Cardiac muscle cell (in vitro differentiated cells and primary cell): ENCODE measurements around the gene DAPK1. TPM values are rescaled to one million over a fixed set of nuclear protein-coding genes. Genes with fewer than 3 reads are reported as not detected.

ENCODE experiments used
- DNase-seq, 2 donors: peaks; one replicate each; pipeline versions ENCODE4 v3.0.0 to v3.0.0-alpha.2; 2010 to 2017; ENCODE audit warnings: low read depth in 1 of 2, low spot score in 1 of 2
- H3K27ac ChIP-seq: fragments of 200-600 bp; sonication (generic); 2 replicates; pipeline ENCODE4 v1.5.1; 2016
- H3K27me3 ChIP-seq: fragments of 200-600 bp; sonication (generic); 2 replicates; pipeline ENCODE4 v1.6.0; 2016; ENCODE audit warnings: control low read depth
- H3K36me3 ChIP-seq: fragments of 200-600 bp; sonication (generic); 2 replicates; pipeline ENCODE4 v1.5.1; 2016; ENCODE audit warnings: control low read depth
- H3K4me1 ChIP-seq: fragments of 200-600 bp; sonication (generic); 2 replicates; pipeline ENCODE4 v1.8.1; 2017; ENCODE audit warnings: low read depth, mild to moderate bottlenecking, mixed run types
- H3K4me3 ChIP-seq: fragments of 200-600 bp; sonication (generic); 2 replicates; pipeline ENCODE4 v1.5.1; 2016; ENCODE audit warnings: mild to moderate bottlenecking
- H3K9me3 ChIP-seq: fragments of 200-600 bp; sonication (generic); 2 replicates; pipeline ENCODE4 v1.5.1; 2017; ENCODE audit warnings: low read depth, mild to moderate bottlenecking, control low read depth
- CTCF ChIP-seq: IDR thresholded peaks from 2 replicates; pipeline ENCODE4 v1.5.1; 2012; ENCODE audit warnings: low read depth, mild to moderate bottlenecking, low read length
- polyA plus RNA-seq: library from polyadenylated mRNA; unstranded; fragments of >200 nt; fragmentation: Nextera tagmentation; extraction: Ambion mirVana; gene quantifications from 2 replicates; pipeline ENCODE4 v1.2.1, GENCODE V29; 2016
- total RNA-seq: library from RNA; depleted of rRNA; stranded (reverse); fragments of >200 nt; gene quantifications from 2 replicates; pipeline ENCODE4 v1.2.3, GENCODE V29; 2016

DAPK1 gene
- total and polyA plus RNA-seq, 2 experiments from 2014 or later, result 21.0 to 39.6 TPM

DNA sequence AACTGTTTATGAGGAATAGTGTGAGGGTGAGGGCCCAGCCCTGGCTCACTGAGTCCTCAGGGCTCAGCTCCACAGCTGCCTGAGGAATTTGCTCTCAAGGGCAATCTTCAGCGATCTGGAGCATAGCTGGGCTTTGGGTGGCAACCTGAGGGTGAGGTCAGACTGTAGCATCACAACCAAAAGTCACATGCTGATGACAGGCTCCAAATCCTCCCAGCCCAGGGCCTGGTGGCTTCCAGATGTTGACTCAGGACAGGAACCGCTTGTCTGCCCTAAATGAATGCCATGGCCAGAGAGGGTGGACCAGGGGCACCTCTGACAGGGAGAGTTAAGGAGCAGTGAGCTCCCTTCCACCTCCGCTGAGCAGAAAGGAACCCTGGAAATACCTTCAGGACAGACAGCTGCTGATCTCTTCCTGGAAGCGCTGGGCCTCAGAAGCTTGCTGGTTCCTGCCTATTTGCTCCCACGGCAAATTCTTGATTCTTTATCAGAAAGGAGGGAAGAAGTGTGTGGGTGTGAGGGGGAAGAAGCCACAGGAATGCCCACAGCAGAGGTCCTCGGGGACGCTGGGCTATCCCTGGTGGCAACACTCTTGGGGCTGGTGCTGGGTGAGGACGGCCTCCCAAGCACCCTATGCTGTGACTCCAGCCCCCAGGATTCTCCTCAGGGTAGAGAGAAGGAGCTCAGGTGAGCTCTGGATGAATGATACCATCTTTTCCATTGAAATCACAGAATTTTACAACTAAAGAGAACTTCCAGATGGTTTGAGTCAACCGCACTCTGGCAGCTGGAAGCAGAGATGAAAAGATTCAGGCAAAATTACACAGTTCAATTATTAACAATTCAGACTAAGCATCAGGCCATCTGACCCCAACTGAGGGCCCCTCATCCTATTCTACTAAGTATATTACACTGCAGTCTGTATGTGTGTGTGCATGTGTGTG, 214.5 kb downstream of the DAPK1 start:
- Histone ChIP-seq H3K9me3 (no peaks in the 10 kb centered on the region), H3K4me1 (no peaks in the 10 kb centered on the region), H3K4me3 (no peak overlapping the region), H3K36me3 (peaks cover 5% of the 10 kb centered on the region), H3K27me3 (no peaks in the 10 kb centered on the region), H3K27ac (no peak overlapping the region)
- peak in 1 of 2 donors; percentile 89 for DNase-seq
- no peak for TF ChIP-seq CTCF

GRCh38 chr9:87712801-87713277, 215.2 kb downstream of the DAPK1 start:
- no peaks in the 10 kb centered on the region for H3K36me3 ChIP-seq
- TF ChIP-seq CTCF, result no peak
- H3K4me1 ChIP-seq, result no peaks in the 10 kb centered on the region
- no peaks in the 10 kb centered on the region for H3K9me3 ChIP-seq
- H3K27me3 ChIP-seq, result no peaks in the 10 kb centered on the region
- H3K27ac ChIP-seq, result no peak overlapping the region
- H3K4me3 ChIP-seq, result no peak overlapping the region
- no peak for DNase-seq

DNA sequence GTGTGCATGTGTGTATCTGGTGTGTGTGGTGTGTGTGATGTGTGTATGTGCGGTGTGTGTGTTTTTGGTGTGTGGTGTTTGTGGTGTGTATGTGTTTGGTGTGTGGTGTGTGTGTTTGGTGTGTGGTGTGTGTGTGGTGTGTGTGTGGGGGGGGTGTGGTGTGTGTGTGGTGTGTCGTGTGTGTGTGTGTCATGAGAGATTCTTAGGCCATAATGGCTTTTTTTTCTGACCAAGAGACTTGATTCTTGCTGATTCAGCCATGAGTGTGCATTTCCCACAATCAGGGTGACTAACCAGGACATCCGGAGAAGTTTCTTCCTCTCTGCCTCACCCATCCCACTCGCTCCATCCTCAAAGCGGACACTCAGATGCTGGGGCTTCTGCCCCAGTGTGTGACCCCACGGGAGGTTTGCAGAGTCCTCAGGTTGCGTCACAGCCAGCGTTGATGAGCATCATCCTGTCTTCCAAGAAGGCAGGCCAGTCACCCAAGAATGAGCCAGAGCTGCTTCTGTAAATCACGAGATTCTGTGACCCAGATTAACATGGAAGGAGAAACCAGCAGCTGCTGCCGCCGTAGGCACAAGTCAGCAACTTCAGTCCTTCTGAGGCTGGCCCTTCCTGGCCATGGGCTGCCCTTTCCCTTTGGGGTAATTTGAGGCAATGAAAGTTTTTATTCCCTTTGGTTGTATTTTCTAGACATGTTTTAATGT, 215.8 kb downstream of the DAPK1 start:
- TF ChIP-seq CTCF, result no peak
- Histone ChIP-seq H3K27me3 (no peaks in the 10 kb centered on the region), H3K27ac (no peak overlapping the region), H3K36me3 (no peaks in the 10 kb centered on the region), H3K9me3 (no peaks in the 10 kb centered on the region), H3K4me3 (no peak overlapping the region), H3K4me1 (no peaks in the 10 kb centered on the region)
- DNase-seq, result peak in 1 of 2 donors; percentile 99

DNA sequence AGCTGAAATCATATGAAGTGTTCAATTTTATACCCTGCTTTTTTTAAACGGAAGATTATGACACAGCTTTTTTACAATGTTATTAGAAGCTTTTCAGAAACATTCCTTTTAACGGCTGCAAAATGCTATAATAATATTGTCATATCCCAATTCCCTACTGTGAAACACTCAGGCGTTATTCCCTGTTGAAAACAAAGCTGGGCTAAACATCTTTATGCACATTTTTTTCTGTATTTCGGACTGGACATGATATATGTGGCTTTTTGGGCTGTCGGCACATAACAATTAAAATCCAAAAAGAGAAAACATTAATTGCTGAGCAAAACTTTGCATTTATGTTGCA, 216.3 kb downstream of the DAPK1 start:
- H3K27me3 ChIP-seq, result no peaks in the 10 kb centered on the region
- DNase-seq, result no peak
- no peak for TF ChIP-seq CTCF
- H3K9me3 ChIP-seq, result no peaks in the 10 kb centered on the region
- H3K36me3 ChIP-seq, result no peaks in the 10 kb centered on the region
- no peaks in the 10 kb centered on the region for H3K4me1 ChIP-seq
- H3K27ac ChIP-seq, result no peak overlapping the region
- H3K4me3 ChIP-seq, result no peak overlapping the region

DNA sequence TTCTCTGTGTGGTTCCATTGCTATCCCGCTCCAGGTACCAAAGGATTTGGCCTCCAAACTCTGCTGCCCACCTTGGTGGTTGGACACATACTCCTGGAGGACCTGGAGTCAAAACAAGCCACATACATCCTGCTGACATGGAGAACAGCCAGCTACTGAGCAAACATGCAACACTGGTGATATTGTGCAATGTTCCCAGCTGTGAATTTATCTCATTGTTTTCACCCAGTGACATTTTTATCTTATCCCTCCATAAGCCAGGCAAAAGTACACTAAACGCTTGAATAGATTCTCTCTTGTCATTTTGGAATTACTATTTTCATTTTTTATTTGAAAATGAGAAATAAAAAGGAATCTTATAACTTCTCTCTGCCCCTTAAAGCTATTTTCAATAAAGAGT, 217.2 kb downstream of the DAPK1 start:
- Histone ChIP-seq H3K4me1 (no peaks in the 10 kb centered on the region), H3K9me3 (no peaks in the 10 kb centered on the region), H3K36me3 (no peaks in the 10 kb centered on the region), H3K27ac (no peak overlapping the region), H3K27me3 (no peaks in the 10 kb centered on the region), H3K4me3 (no peak overlapping the region)
- peak in 1 of 2 donors; percentile 95 for DNase-seq
- TF ChIP-seq CTCF, result no peak
